ENCODE data around the gene SRCIN1.

SRCIN1 gene

DNA sequence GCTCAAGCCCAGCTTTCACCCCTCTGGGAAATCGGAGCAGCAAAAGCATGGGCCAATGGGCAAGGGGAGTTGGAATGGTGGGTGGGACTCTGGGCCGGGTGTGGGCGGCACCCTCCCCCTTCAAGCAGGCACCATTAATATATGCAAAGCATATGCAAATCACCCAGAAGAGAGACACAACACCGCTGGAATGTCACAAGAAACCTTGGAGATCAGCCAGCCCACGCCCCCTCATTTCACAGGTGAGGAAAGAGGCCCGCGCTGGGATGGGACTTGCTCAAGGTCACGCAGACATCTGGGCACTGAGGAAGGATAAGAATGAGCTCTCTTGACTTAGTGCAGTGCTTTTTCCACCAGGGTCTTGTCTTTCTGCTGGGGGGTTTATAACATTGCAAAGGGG, 4.8 kb downstream of the SRCIN1 start:
- Histone ChIP-seq H3K27ac (ENCODE audit: low read depth, low read length) (no peak overlapping the region), H3F3A (ENCODE audit: insufficient read depth) (no peaks in the 10 kb centered on the region), H3K4me2 (ENCODE audit: low read depth, low read length, poor library complexity, severe bottlenecking) (no peak overlapping the region), H3K9me3 (ENCODE audit: insufficient read depth, low read length) (no peaks in the 10 kb centered on the region), H2AFZ (ENCODE audit: low read depth, low read length, severe bottlenecking) (no peak overlapping the region), H3K9me2 (replicated peaks; ENCODE audit: insufficient read depth, low read length) (no peaks in the 10 kb centered on the region), H4K20me1 (ENCODE audit: low read depth, low read length) (no peaks in the 10 kb centered on the region), H3K4me3 (ENCODE audit: insufficient read depth, low read length, poor library complexity, severe bottlenecking) (no peak overlapping the region), H3K9ac (ENCODE audit: low read length) (no peak overlapping the region), H3K79me2 (ENCODE audit: insufficient read depth, low read length) (no peaks in the 10 kb centered on the region), H3K27me3 (ENCODE audit: low read length) (no peaks in the 10 kb centered on the region), H3K36me3 (ENCODE audit: low read length) (no peaks in the 10 kb centered on the region)
- TF ChIP-seq EZH2phosphoT487 (conservative IDR thresholded peaks at IDR 0.05; ENCODE audit: low read length) = no peak
- TF ChIP-seq, protein P1, sequence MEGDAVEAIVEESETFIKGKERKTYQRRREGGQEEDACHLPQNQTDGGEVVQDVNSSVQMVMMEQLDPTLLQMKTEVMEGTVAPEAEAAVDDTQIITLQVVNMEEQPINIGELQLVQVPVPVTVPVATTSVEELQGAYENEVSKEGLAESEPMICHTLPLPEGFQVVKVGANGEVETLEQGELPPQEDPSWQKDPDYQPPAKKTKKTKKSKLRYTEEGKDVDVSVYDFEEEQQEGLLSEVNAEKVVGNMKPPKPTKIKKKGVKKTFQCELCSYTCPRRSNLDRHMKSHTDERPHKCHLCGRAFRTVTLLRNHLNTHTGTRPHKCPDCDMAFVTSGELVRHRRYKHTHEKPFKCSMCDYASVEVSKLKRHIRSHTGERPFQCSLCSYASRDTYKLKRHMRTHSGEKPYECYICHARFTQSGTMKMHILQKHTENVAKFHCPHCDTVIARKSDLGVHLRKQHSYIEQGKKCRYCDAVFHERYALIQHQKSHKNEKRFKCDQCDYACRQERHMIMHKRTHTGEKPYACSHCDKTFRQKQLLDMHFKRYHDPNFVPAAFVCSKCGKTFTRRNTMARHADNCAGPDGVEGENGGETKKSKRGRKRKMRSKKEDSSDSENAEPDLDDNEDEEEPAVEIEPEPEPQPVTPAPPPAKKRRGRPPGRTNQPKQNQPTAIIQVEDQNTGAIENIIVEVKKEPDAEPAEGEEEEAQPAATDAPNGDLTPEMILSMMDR (IDR thresholded peaks at IDR 0.05; ENCODE audit: insufficient read depth, low read length, poor library complexity, severe bottlenecking) = no peak

DNA sequence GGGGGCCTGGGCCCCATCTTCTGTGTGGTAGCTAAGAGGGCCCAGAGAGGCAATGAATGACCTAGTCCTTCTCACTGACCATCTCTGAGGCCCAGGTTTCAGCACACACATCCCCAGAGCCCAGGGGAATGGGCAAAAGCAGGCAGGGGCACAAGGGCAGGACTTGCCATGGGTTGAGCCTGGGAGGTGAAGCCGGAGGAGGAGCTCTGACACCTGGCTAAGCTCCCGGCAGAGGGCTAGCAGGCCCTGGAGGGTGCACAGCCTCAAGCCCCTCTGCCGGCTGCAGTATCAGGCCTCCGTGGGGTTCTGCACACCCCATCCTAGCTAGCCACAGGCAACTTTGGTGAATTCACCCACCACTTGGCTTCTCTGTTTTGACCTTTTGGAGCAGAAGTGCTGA, 5.3 kb downstream of the SRCIN1 start:
- Histone ChIP-seq H2AFZ (ENCODE audit: low read depth, low read length, severe bottlenecking) (no peak overlapping the region), H4K20me1 (ENCODE audit: low read depth, low read length) (no peaks in the 10 kb centered on the region), H3K9me3 (ENCODE audit: insufficient read depth, low read length) (no peaks in the 10 kb centered on the region), H3K9ac (ENCODE audit: low read length) (no peak overlapping the region), H3K36me3 (ENCODE audit: low read length) (no peaks in the 10 kb centered on the region), H3K27ac (ENCODE audit: low read depth, low read length) (no peak overlapping the region), H3K79me2 (ENCODE audit: insufficient read depth, low read length) (no peaks in the 10 kb centered on the region), H3K4me3 (ENCODE audit: insufficient read depth, low read length, poor library complexity, severe bottlenecking) (no peak overlapping the region), H3K4me2 (ENCODE audit: low read depth, low read length, poor library complexity, severe bottlenecking) (no peak overlapping the region), H3K27me3 (ENCODE audit: low read length) (no peaks in the 10 kb centered on the region), H3F3A (ENCODE audit: insufficient read depth) (no peaks in the 10 kb centered on the region), H3K9me2 (replicated peaks; ENCODE audit: insufficient read depth, low read length) (no peaks in the 10 kb centered on the region)
- no peak for TF ChIP-seq EZH2phosphoT487 (conservative IDR thresholded peaks at IDR 0.05; ENCODE audit: low read length)
- TF ChIP-seq, protein P1 (IDR thresholded peaks at IDR 0.05; ENCODE audit: insufficient read depth, low read length, poor library complexity, severe bottlenecking) = no peak

DNA sequence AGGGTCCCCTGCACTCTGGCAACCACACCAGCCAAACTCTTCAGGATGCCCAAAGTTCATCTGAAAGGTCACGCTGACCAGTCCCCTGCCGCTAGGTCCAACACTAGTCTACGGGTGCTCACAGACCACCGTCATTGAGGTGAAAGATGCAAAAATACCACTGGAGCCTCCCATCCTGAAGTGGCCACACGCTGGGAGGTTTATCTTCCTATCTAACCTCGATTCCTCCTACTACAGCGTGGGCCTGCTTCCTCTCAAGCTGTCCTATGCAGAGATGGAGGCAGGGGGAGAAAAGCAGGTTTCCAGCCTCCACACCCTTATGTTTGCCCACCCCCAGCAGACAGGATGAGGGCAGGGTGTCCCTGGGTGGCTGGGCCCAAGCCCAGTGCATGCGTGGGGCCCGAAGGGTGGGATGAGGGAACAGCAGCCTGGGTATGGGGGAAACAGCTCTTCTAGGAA, 6.3 kb downstream of the SRCIN1 start:
- no peaks in the 10 kb centered on the region for H3K9me3 ChIP-seq (ENCODE audit: insufficient read depth, low read length)
- H3K79me2 ChIP-seq (ENCODE audit: insufficient read depth, low read length) = no peaks in the 10 kb centered on the region
- H3K27ac ChIP-seq (ENCODE audit: low read depth, low read length) = no peak overlapping the region
- H3K4me2 ChIP-seq (ENCODE audit: low read depth, low read length, poor library complexity, severe bottlenecking) = no peak overlapping the region
- H3K27me3 ChIP-seq (ENCODE audit: low read length) = no peaks in the 10 kb centered on the region
- no peaks in the 10 kb centered on the region for H3K36me3 ChIP-seq (ENCODE audit: low read length)
- H3K9ac ChIP-seq (ENCODE audit: low read length) = no peak overlapping the region
- H3K9me2 ChIP-seq (replicated peaks; ENCODE audit: insufficient read depth, low read length) = no peaks in the 10 kb centered on the region
- no peak overlapping the region for H2AFZ ChIP-seq (ENCODE audit: low read depth, low read length, severe bottlenecking)
- no peak for TF ChIP-seq EZH2phosphoT487 (conservative IDR thresholded peaks at IDR 0.05; ENCODE audit: low read length)
- TF ChIP-seq, protein P1 (IDR thresholded peaks at IDR 0.05; ENCODE audit: insufficient read depth, low read length, poor library complexity, severe bottlenecking) = no peak
- H3F3A ChIP-seq (ENCODE audit: insufficient read depth) = no peaks in the 10 kb centered on the region
- no peaks in the 10 kb centered on the region for H4K20me1 ChIP-seq (ENCODE audit: low read depth, low read length)
- H3K4me3 ChIP-seq (ENCODE audit: insufficient read depth, low read length, poor library complexity, severe bottlenecking) = no peak overlapping the region
